HUES64 (cell line): Measurements from ENCODE around the gene LILRB2. TPM values are rescaled to one million over a fixed set of nuclear protein-coding genes. Genes with fewer than 3 reads are reported as not detected.
"Not testable (repeated sequence)": the region's sequence is repeated elsewhere in the genome, so short reads cannot be mapped to it uniquely, and the experiment has no call there.

ENCODE experiments used
- H3K27ac ChIP-seq: 2 replicates; pipeline ENCODE4 v1.7.0; 2013; ENCODE audit warnings: low read depth, low read length, inconsistent platforms
- H3K27me3 ChIP-seq: 2 replicates; pipeline ENCODE4 v1.6.1; 2013; ENCODE audit warnings: mild to moderate bottlenecking, low read length; ENCODE audit not compliant: insufficient read depth
- H3K36me3 ChIP-seq: 2 replicates; pipeline ENCODE4 v1.6.1; 2013; ENCODE audit warnings: mild to moderate bottlenecking, low read length; ENCODE audit not compliant: insufficient read depth
- H3K4me1 ChIP-seq: 2 replicates; pipeline ENCODE4 v1.6.1; 2013; ENCODE audit warnings: mild to moderate bottlenecking, low read length, moderate library complexity; ENCODE audit not compliant: insufficient read depth
- H3K4me3 ChIP-seq: 2 replicates; pipeline ENCODE4 v1.5.1; 2013; ENCODE audit warnings: mild to moderate bottlenecking, low read length, moderate library complexity
- H3K9ac ChIP-seq: 2 replicates; pipeline ENCODE4 v1.6.1; 2013; ENCODE audit warnings: mild to moderate bottlenecking, low read depth, low read length
- H3K9me3 ChIP-seq: 2 replicates; pipeline ENCODE4 v1.6.1; 2013; ENCODE audit warnings: low read depth, low read length; ENCODE audit not compliant: insufficient read depth
- WGBS: fragments of 150-250, 120-280 bp; methylation state at CpG from one replicate; pipeline ENCODE4 v1.1.7; 2013; ENCODE audit warnings: missing lambda C conversion rate; 5-methylcytosine and 5-hydroxymethylcytosine counted together
- polyA plus RNA-seq, 2 experiments: library from polyadenylated mRNA; stranded (reverse); fragments of 50-300 nt; gene quantifications; one replicate each; pipeline ENCODE4 v1.2.3, GENCODE V29; 2013

Gene LILRB2
- polyA plus RNA-seq (2013, experiment 1 of 2) = not detected
- not detected for polyA plus RNA-seq (2013, experiment 2 of 2)

- no peaks in the 10 kb centered on the region for H3K9me3 ChIP-seq
- no peaks in the 10 kb centered on the region for H3K4me1 ChIP-seq
- 90% methylated on average over 12 of the region's 12 CpGs for WGBS
- H3K4me3 ChIP-seq = no peak within 1 kb of the TSS
- no peak within 1 kb of the TSS for H3K27ac ChIP-seq
- no peaks in the 10 kb centered on the region for H3K27me3 ChIP-seq
- no peak within 1 kb of the TSS for H3K9ac ChIP-seq
- no peaks in the 10 kb centered on the region for H3K36me3 ChIP-seq
These were observed at the start of gene LILRB2 for GRCh38 chr19:54281007-54281728. TSS of gene LILRB2 (minus strand) at chr19:54281110. CDS start at chr19:54280496, 614 bp downstream.

- Histone ChIP-seq H3K4me3 (no peak overlapping the region), H3K27ac (no peak overlapping the region), H3K4me1 (peaks cover 7% of the 10 kb centered on the region), H3K9me3 (no peaks in the 10 kb centered on the region), H3K9ac (no peak overlapping the region), H3K27me3 (peaks cover 2% of the 10 kb centered on the region; the same call in 1 of the 2 replicates), H3K36me3 (no peaks in the 10 kb centered on the region)
- WGBS = 90% methylated on average over 14 of the region's 14 CpGs
These were observed 48.7 kb upstream of the LILRB2 start for GRCh38 chr19:54329476-54330165.

GRCh38 chr19:54328781-54329180 is 47.9 kb upstream of the LILRB2 start:
- 87% methylated on average over 2 of the region's 5 CpGs for WGBS
- peaks cover 15% of the 10 kb centered on the region for H3K4me1 ChIP-seq
- H3K36me3 ChIP-seq, H3K9me3 ChIP-seq, H3K9ac ChIP-seq, H3K27me3 ChIP-seq, H3K27ac ChIP-seq, H3K4me3 ChIP-seq: not testable (repeated sequence)

- no peak overlapping the region for H3K4me3 ChIP-seq
- WGBS = 86% methylated on average over 5 of the region's 5 CpGs
- H3K9ac ChIP-seq = no peak overlapping the region
- H3K27me3 ChIP-seq = peaks cover 2% of the 10 kb centered on the region; the same call in 1 of the 2 replicates
- no peaks in the 10 kb centered on the region for H3K36me3 ChIP-seq
- peaks cover 7% of the 10 kb centered on the region for H3K9me3 ChIP-seq
- H3K27ac ChIP-seq = no peak overlapping the region
- peaks cover 22% of the 10 kb centered on the region for H3K4me1 ChIP-seq
These were observed 44.7 kb upstream of the LILRB2 start for GRCh38 chr19:54325631-54326030.

GRCh38 chr19:54325194-54325621 is 44.3 kb upstream of the LILRB2 start:
- H3K36me3 ChIP-seq = no peaks in the 10 kb centered on the region
- H3K27ac ChIP-seq = no peak overlapping the region
- WGBS = 15% methylated on average over 4 of the region's 4 CpGs
- H3K9ac ChIP-seq = no peak overlapping the region
- peaks cover 7% of the 10 kb centered on the region for H3K9me3 ChIP-seq
- H3K27me3 ChIP-seq = peaks cover 2% of the 10 kb centered on the region; the same call in 1 of the 2 replicates
- peaks cover 22% of the 10 kb centered on the region for H3K4me1 ChIP-seq
- H3K4me3 ChIP-seq = no peak overlapping the region

GRCh38 chr19:54324071-54324470 is 43.2 kb upstream of the LILRB2 start:
- H3K36me3 ChIP-seq = no peaks in the 10 kb centered on the region
- peaks cover 7% of the 10 kb centered on the region for H3K9me3 ChIP-seq
- H3K9ac ChIP-seq = no peak overlapping the region
- H3K27me3 ChIP-seq = peaks cover 2% of the 10 kb centered on the region; the same call in 1 of the 2 replicates
- peak overlapping the region; percentile 1; the same call in 1 of the 2 replicates for H3K4me3 ChIP-seq
- peaks cover 22% of the 10 kb centered on the region for H3K4me1 ChIP-seq
- peak overlapping the region; percentile 62; the same call in 1 of the 2 replicates for H3K27ac ChIP-seq
- WGBS = 5% methylated on average over 2 of the region's 3 CpGs

- not testable (repeated sequence) for H3K36me3 ChIP-seq, H3K4me3 ChIP-seq, H3K27ac ChIP-seq, H3K9ac ChIP-seq, H3K9me3 ChIP-seq, H3K27me3 ChIP-seq
- no CpG with 5 or more reads among the region's 13 CpGs for WGBS
- H3K4me1 ChIP-seq = peaks cover 22% of the 10 kb centered on the region
These were observed 42.0 kb upstream of the LILRB2 start for GRCh38 chr19:54322934-54323333.

GRCh38 chr19:54322295-54322694 is 41.4 kb upstream of the LILRB2 start:
- H3K36me3 ChIP-seq, H3K4me3 ChIP-seq, H3K9ac ChIP-seq, H3K27me3 ChIP-seq, H3K27ac ChIP-seq, H3K9me3 ChIP-seq: not testable (repeated sequence)
- WGBS = 95% methylated on average over 10 of the region's 13 CpGs
- peaks cover 22% of the 10 kb centered on the region for H3K4me1 ChIP-seq

GRCh38 chr19:54319892-54320670 is 39.2 kb upstream of the LILRB2 start:
- H3K9me3 ChIP-seq = peaks cover 7% of the 10 kb centered on the region
- 93% methylated on average over 13 of the region's 14 CpGs for WGBS
- H3K36me3 ChIP-seq = no peaks in the 10 kb centered on the region
- H3K4me1 ChIP-seq = peaks cover 19% of the 10 kb centered on the region
- H3K9ac ChIP-seq = no peak overlapping the region
- no peak overlapping the region for H3K27ac ChIP-seq
- no peaks in the 10 kb centered on the region for H3K27me3 ChIP-seq
- H3K4me3 ChIP-seq = no peak overlapping the region

GRCh38 chr19:54319049-54319448 is 38.1 kb upstream of the LILRB2 start:
- H3K4me1 ChIP-seq = peaks cover 9% of the 10 kb centered on the region
- WGBS = 94% methylated on average over 7 of the region's 7 CpGs

GRCh38 chr19:54317965-54318240 is 37.0 kb upstream of the LILRB2 start:
- Histone ChIP-seq H3K27ac (no peak overlapping the region), H3K4me1 (no peaks in the 10 kb centered on the region), H3K4me3 (no peak overlapping the region), H3K9me3 (peaks cover 7% of the 10 kb centered on the region), H3K27me3 (no peaks in the 10 kb centered on the region), H3K9ac (no peak overlapping the region), H3K36me3 (no peaks in the 10 kb centered on the region)
- 95% methylated on average over 9 of the region's 9 CpGs for WGBS

More at GRCh38 chr19:54319049-54319448, 38.1 kb upstream of the LILRB2 start:
- Histone ChIP-seq H3K9ac (no peak overlapping the region), H3K9me3 (peaks cover 7% of the 10 kb centered on the region), H3K4me3 (no peak overlapping the region), H3K27ac (no peak overlapping the region), H3K27me3 (no peaks in the 10 kb centered on the region), H3K36me3 (no peaks in the 10 kb centered on the region)
